Breast epithelium (tissue), 3 donors: Measurements from ENCODE around the gene CENPA.
"Not testable (repeated sequence)": the region's sequence is repeated elsewhere in the genome, so short reads cannot be mapped to it uniquely, and the experiment has no call there.

ENCODE experiments used
- POLR2A ChIP-seq: fragments of 450-650 bp; IDR thresholded peaks from one replicate; pipeline ENCODE4 v1.6.1; 2016; ENCODE audit warnings: antibody characterized with exemption, mild to moderate bottlenecking, moderate library complexity
- TF ChIP-seq, protein P1 (sequence below), 3 donors: fragments of 450-650 bp; IDR thresholded peaks; one replicate each; pipeline ENCODE4 v1.5.1; 2016 to 2017; ENCODE audit warnings: antibody characterized with exemption in 3 of 3, mild to moderate bottlenecking in 3 of 3, moderate library complexity in 3 of 3

DNA sequence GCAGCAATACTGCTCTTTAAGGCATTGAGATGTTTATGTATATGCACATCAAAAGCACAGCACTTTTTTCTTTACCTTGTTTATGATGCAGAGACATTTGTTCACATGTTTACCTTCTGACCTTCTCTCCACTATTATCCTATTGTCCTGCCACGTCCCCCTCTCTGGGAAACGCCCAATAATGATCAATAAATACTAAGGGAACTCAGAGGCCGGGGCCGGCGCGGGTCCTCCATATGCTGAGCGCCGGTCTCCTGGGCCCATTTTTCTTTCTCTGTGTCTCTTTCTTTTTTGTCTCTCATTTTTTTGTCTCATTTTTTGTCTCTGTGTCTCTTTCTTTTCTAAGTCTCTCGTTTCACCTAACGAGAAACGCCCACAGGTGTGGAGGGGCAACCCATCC is 35.4 kb upstream of the CENPA start:
- TF ChIP-seq, protein P1, sequence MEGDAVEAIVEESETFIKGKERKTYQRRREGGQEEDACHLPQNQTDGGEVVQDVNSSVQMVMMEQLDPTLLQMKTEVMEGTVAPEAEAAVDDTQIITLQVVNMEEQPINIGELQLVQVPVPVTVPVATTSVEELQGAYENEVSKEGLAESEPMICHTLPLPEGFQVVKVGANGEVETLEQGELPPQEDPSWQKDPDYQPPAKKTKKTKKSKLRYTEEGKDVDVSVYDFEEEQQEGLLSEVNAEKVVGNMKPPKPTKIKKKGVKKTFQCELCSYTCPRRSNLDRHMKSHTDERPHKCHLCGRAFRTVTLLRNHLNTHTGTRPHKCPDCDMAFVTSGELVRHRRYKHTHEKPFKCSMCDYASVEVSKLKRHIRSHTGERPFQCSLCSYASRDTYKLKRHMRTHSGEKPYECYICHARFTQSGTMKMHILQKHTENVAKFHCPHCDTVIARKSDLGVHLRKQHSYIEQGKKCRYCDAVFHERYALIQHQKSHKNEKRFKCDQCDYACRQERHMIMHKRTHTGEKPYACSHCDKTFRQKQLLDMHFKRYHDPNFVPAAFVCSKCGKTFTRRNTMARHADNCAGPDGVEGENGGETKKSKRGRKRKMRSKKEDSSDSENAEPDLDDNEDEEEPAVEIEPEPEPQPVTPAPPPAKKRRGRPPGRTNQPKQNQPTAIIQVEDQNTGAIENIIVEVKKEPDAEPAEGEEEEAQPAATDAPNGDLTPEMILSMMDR (IDR thresholded peaks at IDR 0.05) = not testable (repeated sequence)
- not testable (repeated sequence) for TF ChIP-seq POLR2A
